Retina (tissue), 1 donor: Measurements from ENCODE around the gene PTPRG.

Experiments used
- DNase-seq: peaks from one replicate; pipeline ENCODE4 v3.0.0-alpha.2; 2016

PTPRG gene

GRCh38 chr3:62249855-62250543, 688.6 kb downstream of the PTPRG start:
- no peak for DNase-seq

- DNase-seq: no peak
Measured at GRCh38 chr3:62252438-62253157, 691.2 kb downstream of the PTPRG start.

- DNase-seq: no peak
Measured at GRCh38 chr3:62253971-62254370, 692.6 kb downstream of the PTPRG start.

GRCh38 chr3:62255758-62256157, 694.4 kb downstream of the PTPRG start:
- DNase-seq: no peak

- DNase-seq: no peak
Measured at GRCh38 chr3:62259924-62260323, 698.6 kb downstream of the PTPRG start.

- no peak for DNase-seq
Measured at GRCh38 chr3:62260655-62261054, 699.3 kb downstream of the PTPRG start.

GRCh38 chr3:62261121-62261520, 699.8 kb downstream of the PTPRG start:
- DNase-seq: no peak

GRCh38 chr3:62261736-62262135, 700.4 kb downstream of the PTPRG start:
- DNase-seq: no peak

GRCh38 chr3:62265528-62265927, 704.2 kb downstream of the PTPRG start:
- DNase-seq: no peak

GRCh38 chr3:62266668-62267283, 705.4 kb downstream of the PTPRG start:
- no peak for DNase-seq

GRCh38 chr3:62276658-62277180, 715.3 kb downstream of the PTPRG start:
- DNase-seq: no peak

GRCh38 chr3:62277450-62277849, 716.1 kb downstream of the PTPRG start:
- DNase-seq: no peak

GRCh38 chr3:62277986-62278385, 716.6 kb downstream of the PTPRG start:
- no peak for DNase-seq

- no peak for DNase-seq
Measured at GRCh38 chr3:62281726-62282125, 720.4 kb downstream of the PTPRG start.

GRCh38 chr3:62284442-62284841, 723.1 kb downstream of the PTPRG start:
- DNase-seq: no peak

- no peak for DNase-seq
Measured at GRCh38 chr3:62287392-62287927, 726.1 kb downstream of the PTPRG start.

GRCh38 chr3:62289922-62290321, 728.6 kb downstream of the PTPRG start:
- DNase-seq: no peak

GRCh38 chr3:62293051-62293780, 731.8 kb downstream of the PTPRG start:
- DNase-seq: no peak

- DNase-seq: no peak
Measured at GRCh38 chr3:62295571-62295970, 734.2 kb downstream of the PTPRG start.

- no peak for DNase-seq
Measured at GRCh38 chr3:62300617-62301016, 739.2 kb downstream of the PTPRG start.

- DNase-seq: no peak
Measured at GRCh38 chr3:62312201-62312600, 750.8 kb downstream of the PTPRG start.

- DNase-seq: no peak
Measured at GRCh38 chr3:62316525-62316924, 755.2 kb downstream of the PTPRG start.

- DNase-seq: no peak
Measured at GRCh38 chr3:62318365-62318751, 757.0 kb downstream of the PTPRG start.
